GM12891 (cell line): ENCODE measurements around the gene KDR. TPM values are rescaled to one million over a fixed set of nuclear protein-coding genes. Genes with fewer than 3 reads are reported as not detected.

ENCODE experiments used
- DNase-seq: peaks from one replicate; pipeline ENCODE4 v3.0.0; 2011; ENCODE audit warnings: low spot score; ENCODE audit not compliant: insufficient read length
- FAIRE-seq: peaks from 2 replicates; lab custom pipeline; 2011; peaks lifted over from hg19 to GRCh38; lab: Jason Lieb, UNC
- PAX5 ChIP-seq: IDR thresholded peaks from 2 replicates; pipeline ENCODE4 v1.6.1; 2011; ENCODE audit warnings: low read length, moderate library complexity, mild to moderate bottlenecking; ENCODE audit not compliant: insufficient read depth, severe bottlenecking
- POLR2A ChIP-seq: IDR thresholded peaks from 2 replicates; pipeline ENCODE4 v1.6.1; 2011; ENCODE audit warnings: low read depth, low read length, control low read depth
- POLR2AphosphoS5 ChIP-seq: IDR thresholded peaks from 2 replicates; pipeline ENCODE4 v1.6.1; 2011; ENCODE audit warnings: low read depth, low read length, control low read depth
- POU2F2 ChIP-seq: IDR thresholded peaks from 2 replicates; pipeline ENCODE4 v1.6.1; 2011; ENCODE audit warnings: low read depth, mild to moderate bottlenecking, control low read depth, low read length, moderate library complexity
- SPI1 ChIP-seq: IDR thresholded peaks from 2 replicates; pipeline ENCODE4 v1.6.1; 2011; ENCODE audit warnings: low read depth, low read length, control low read depth
- TAF1 ChIP-seq: IDR thresholded peaks from 2 replicates; pipeline ENCODE4 v1.6.1; 2011; ENCODE audit warnings: low read depth, low read length, control low read depth
- polyA plus RNA-seq: library from polyadenylated mRNA; unstranded; fragments of >200 nt; gene quantifications from one replicate; pipeline ENCODE4 v1.2.1, GENCODE V29; 2012; ENCODE audit warnings: low read depth, missing spikeins, inconsistent platforms; ENCODE audit not compliant: missing spikeins

KDR gene
- polyA plus RNA-seq, result not detected

GRCh38 chr4:55125087-55125721 lies at the start of gene KDR:
Gene KDR, minus strand, starts transcription at chr4:55125595. Its CDS starts 302 bp downstream, at chr4:55125293.
- FAIRE-seq (no peak), DNase-seq (no peak)
- TF ChIP-seq TAF1 (no peak), POLR2AphosphoS5 (no peak), PAX5 (no peak), SPI1 (no peak), POLR2A (no peak), POU2F2 (no peak)

DNA sequence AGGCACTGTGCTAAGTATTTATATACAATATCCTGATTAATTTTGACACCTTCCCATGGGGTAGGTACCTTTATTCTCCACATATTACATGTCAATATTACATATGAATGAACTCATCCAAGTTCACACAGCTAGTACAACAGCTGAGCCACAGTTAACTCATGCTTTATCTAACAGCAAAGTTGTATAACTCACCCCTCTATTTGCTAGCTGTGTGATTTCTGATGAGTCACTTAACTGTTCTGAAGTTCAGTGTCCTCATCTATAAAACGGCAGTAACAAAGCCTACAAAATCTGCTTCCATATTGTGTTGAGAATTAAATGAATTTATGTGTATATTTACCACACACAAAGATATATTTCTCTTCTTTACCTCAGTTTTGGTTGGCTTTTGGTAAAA lies 48.2 kb upstream of the KDR start:
- DNase-seq (no peak), FAIRE-seq (no peak)

DNA sequence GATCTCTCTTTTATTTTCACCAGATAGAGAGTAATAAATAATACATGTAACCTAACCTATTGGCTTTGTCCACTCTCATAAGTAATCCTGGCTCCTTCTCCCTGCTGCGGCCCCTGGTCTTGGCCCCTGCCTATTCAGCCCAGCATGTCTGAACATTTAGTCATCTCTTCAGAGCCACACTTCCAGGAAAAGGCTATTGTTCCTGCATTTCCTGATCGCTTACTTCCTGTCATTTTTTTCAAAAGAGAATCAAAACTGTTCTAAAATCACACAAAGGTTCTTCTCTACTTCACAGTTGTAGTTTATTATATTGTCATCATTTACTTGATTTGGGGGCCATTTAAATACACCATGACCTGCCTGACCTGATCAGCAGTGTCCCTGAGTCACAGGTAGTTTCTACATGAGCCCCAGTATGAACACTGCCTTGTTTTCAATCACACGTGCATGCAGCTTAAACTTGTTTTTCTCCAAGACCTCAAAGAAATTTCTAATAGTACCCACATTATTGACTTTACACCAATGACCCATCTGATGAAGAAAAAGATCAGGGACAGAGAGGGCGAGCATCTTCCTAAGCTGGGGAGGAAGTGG lies 47.4 kb upstream of the KDR start:
- FAIRE-seq, result no peak
- no peak for TF ChIP-seq SPI1
- no peak for TF ChIP-seq PAX5
- TF ChIP-seq POLR2AphosphoS5, result no peak
- no peak for TF ChIP-seq TAF1
- no peak for TF ChIP-seq POU2F2
- no peak for DNase-seq

More for the DNA sequence above, 48.2 kb upstream of the KDR start:
- TF ChIP-seq TAF1 (no peak), POLR2A (no peak), SPI1 (no peak), POU2F2 (no peak), PAX5 (no peak), POLR2AphosphoS5 (no peak)

DNA sequence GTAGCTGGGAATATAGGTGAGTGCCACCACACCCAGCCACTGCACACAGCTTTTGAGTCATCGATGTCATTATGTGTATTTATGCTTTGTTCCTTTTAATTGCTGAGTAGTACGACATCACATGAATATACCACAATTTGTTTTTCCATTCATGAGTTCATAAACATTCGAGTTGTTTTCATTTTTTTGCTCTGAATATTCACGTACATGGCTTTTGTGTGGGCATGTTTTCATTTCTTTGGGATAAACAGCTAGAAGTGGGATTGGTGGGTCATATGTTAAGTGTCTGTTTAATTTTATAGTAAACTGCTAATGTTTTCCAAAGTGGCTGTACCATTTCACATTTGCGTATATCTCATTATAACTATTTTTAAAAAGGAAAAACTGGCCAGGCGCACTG lies 45.1 kb upstream of the KDR start:
- FAIRE-seq, result no peak
- no peak for DNase-seq
- TF ChIP-seq TAF1 (no peak), POLR2A (no peak), SPI1 (no peak)

DNA sequence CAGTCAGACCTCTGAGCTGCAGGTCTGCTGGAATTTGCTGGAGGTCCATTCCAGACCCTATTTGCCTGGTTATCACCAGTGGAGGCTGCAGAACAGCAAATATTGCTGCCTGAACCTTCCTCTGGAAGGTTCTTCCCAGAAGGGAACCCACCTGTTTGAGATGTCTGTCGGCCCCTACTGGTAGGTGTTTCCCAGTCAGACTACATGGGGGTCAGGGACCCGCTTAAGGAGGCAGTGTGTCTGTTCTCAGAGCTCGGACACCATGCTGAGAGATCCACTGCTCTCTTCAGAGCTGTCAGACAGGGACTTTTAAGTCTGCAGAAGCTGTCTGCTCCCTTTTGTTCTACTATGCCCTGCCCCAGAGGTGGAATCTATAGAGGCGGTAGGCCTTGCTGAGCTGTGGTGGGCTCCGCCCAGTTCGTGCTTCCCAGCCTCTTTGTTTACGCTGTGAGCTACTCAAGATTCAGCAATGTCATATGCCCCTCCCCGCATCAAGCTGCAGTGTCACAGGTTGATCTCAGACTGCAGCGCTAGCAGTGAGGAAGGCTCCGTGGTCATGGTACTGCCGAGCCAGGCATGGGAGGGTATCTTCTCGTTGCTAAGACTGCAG lies 44.1 kb upstream of the KDR start:
- DNase-seq (no peak), FAIRE-seq (no peak)
- TF ChIP-seq TAF1 (no peak), POLR2A (no peak), PAX5 (no peak)

DNA sequence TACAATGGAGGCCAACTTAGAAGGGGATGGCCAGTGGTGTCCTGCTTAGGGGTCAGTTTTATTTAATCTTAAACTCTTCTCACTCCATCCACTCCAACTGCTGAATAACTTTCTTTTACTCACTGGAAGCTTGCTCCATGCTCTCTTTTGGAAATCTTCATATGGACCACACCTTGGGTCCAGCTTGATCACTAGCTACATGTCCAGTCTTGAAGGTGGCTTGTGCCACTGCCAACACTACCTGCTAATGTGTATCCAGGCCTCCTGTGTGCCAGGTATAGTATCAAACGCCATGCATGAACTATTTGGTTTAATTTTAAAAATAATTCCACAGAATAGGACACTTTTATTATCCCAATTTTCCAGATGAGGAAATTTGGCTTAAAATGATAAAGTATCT lies 37.0 kb upstream of the KDR start:
- no peak for DNase-seq
- TF ChIP-seq POLR2AphosphoS5, result no peak
- TF ChIP-seq POU2F2, result no peak
- no peak for TF ChIP-seq POLR2A
- no peak for TF ChIP-seq SPI1
- TF ChIP-seq TAF1, result no peak
- TF ChIP-seq PAX5, result no peak
- FAIRE-seq, result no peak

DNA sequence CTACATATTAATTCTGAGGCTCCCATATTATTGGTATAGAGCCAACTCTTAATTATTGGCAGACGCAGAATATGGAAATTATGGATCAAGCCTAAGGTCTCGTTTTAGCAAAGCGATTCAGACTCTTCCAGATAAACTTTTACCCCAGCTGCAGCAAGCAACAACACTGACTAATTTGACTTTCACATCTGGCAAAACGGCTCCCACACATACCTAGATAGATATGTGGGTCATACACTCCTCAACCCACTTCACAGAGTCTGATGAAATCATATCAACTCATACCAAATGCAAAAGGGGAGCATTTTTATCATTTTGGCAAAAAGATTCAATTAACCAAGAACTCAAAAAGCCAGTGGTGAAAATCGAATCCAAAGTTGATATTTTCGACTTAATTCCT lies 36.3 kb upstream of the KDR start:
- DNase-seq (no peak), FAIRE-seq (no peak)
- TF ChIP-seq PAX5 (no peak), TAF1 (no peak), POLR2A (no peak), POLR2AphosphoS5 (no peak), POU2F2 (no peak), SPI1 (no peak)

GRCh38 chr4:55159851-55160250 lies 34.5 kb upstream of the KDR start:
- TF ChIP-seq POLR2A (no peak), TAF1 (no peak), PAX5 (no peak), SPI1 (no peak), POU2F2 (no peak)
- DNase-seq (no peak), FAIRE-seq (no peak)

DNA sequence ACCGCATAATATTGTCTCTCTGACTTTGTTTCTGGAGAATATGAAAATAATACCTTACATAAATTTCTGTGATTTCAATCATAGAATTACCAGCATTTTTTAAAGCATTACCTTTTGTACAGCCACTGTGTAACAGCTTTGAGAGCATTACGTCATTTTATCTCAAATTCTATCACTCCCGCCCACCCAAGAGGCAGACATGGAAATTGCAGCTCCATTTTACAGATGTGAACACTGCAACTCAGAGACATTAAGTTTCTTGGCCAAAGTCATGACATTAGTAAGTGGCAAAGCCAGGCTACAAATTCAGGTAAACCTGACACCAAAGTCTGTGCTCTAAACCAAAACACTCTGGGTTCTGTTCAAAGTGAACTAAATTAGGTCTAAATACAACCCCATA lies 33.6 kb upstream of the KDR start:
- DNase-seq (no peak), FAIRE-seq (no peak)
- TF ChIP-seq TAF1 (no peak), POLR2A (no peak), PAX5 (no peak), POU2F2 (no peak)

- DNase-seq, result no peak
- TF ChIP-seq PAX5, result no peak
- no peak for TF ChIP-seq POLR2A
- no peak for FAIRE-seq
Measured at GRCh38 chr4:55157559-55158277, 32.3 kb upstream of the KDR start.
